ENCODE results near the gene CACNA2D1.

CACNA2D1 gene

DNA sequence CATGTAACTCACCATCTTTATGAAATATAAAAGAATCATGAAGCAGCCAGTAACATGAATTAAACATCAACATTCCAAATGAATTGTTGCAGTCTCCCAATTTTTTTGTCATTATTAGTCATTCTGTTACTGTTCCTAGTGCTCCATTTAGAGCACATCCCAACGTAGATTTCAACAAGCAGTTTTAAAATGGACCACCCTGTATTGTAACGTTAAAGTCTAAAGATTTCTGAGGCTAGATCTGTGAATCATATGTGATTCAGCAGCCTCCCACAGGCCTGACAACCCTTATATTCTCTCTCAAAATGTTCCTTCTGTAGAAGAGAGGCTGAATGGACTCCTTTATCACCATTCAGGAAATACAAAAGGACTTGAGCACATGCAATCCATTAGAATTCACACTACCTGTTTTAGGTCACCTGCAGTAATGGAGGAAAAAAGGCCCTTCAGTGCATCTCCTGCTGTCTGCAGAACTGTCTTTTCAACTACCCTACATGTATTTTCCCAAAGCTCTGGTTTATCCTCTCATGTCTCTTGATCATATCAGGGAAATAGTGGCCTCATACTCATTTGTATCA lies 81.4 kb downstream of the CACNA2D1 start:
- Histone ChIP-seq H3K23ac (ENCODE audit: low read length in 2 of 2) (no peak overlapping the region), H3K36me3 (ENCODE audit: control insufficient read depth in 1 of 2, insufficient read depth in 2 of 2, low read depth in 1 of 2, low read length in 2 of 2) (no peaks in the 10 kb centered on the region), H3K4ac (ENCODE audit: low read depth in 1 of 2, low read length in 2 of 2) (no peak overlapping the region), H2AK5ac (ENCODE audit: low read length, severe bottlenecking) (no peak overlapping the region), H3K9ac (ENCODE audit: low read length) (peak overlapping the region; percentile 43), H3K79me1 (replicated peaks; ENCODE audit: low read length, poor library complexity, severe bottlenecking) (peaks cover 2% of the 10 kb centered on the region), H4K91ac (ENCODE audit: low read length) (no peak overlapping the region), H3K18ac (ENCODE audit: low read depth in 1 of 2, low read length in 2 of 2) (no peak overlapping the region), H2BK12ac (ENCODE audit: low read length in 2 of 2) (no peak overlapping the region), H3K4me3 (ENCODE audit: insufficient read depth in 1 of 2, low read depth in 1 of 2, low read length in 2 of 2) (peak overlapping the region in 1 of 2 experiments; percentile 28), H3K14ac (ENCODE audit: low read length in 2 of 2) (no peak overlapping the region), H2BK120ac (ENCODE audit: low read depth, low read length) (no peak overlapping the region), H3K27ac (ENCODE audit: low read length, poor library complexity, severe bottlenecking) (no peak overlapping the region), H2BK15ac (ENCODE audit: low read depth, poor library complexity, severe bottlenecking) (no peak overlapping the region), H4K8ac (ENCODE audit: low read length) (no peak overlapping the region), H2BK5ac (ENCODE audit: low read depth, low read length, poor library complexity, severe bottlenecking) (no peak overlapping the region), H3K9me3 (ENCODE audit: control insufficient read depth, low read length) (no peaks in the 10 kb centered on the region), H3K27me3 (ENCODE audit: control insufficient read depth in 1 of 2, insufficient read depth in 1 of 2, low read length in 2 of 2) (no peaks in the 10 kb centered on the region), H3K4me2 (ENCODE audit: low read length, poor library complexity, severe bottlenecking) (no peak overlapping the region), H3K4me1 (ENCODE audit: control insufficient read depth, insufficient read depth, low read depth, low read length) (no peaks in the 10 kb centered on the region), H2AFZ (ENCODE audit: low read depth, low read length) (no peak overlapping the region)
- no peak for DNase-seq
- no CpG with 5 or more reads among the region's 2 CpGs for WGBS

- WGBS, result 14% methylated on average over 1 of the region's 2 CpGs
- no peak overlapping the region for H2AFZ ChIP-seq (ENCODE audit: low read depth, low read length)
- H3K79me1 ChIP-seq (replicated peaks; ENCODE audit: low read length, poor library complexity, severe bottlenecking), result peaks cover 2% of the 10 kb centered on the region
Measured at GRCh38 chr7:82360591-82361368, 82.8 kb downstream of the CACNA2D1 start.

DNA sequence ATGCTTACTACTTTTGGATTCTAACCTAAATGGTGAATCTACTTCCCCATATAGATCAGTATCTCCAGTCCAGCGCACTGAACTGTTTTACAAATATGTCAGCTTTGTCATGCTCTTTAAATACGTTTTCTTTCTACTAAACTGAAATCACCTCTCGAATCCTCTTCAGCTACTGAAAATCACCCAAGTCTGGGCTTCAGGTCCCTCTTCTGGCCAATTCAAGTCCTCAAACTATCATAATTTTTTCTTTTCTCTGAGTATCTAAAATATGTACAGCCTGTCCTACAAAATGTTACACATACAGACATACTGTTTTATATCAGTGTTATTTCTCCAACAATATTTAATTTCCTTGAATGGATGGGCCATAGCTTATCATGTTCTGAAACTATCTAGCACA lies 84.2 kb downstream of the CACNA2D1 start:
- H3K18ac ChIP-seq (ENCODE audit: low read depth in 1 of 2, low read length in 2 of 2), result no peak overlapping the region
- H3K79me1 ChIP-seq (replicated peaks; ENCODE audit: low read length, poor library complexity, severe bottlenecking), result peaks cover 4% of the 10 kb centered on the region
- no peak overlapping the region for H4K8ac ChIP-seq (ENCODE audit: low read length)
- H2BK120ac ChIP-seq (ENCODE audit: low read depth, low read length), result no peak overlapping the region
- H2BK15ac ChIP-seq (ENCODE audit: low read depth, poor library complexity, severe bottlenecking), result no peak overlapping the region
- no peaks in the 10 kb centered on the region for H3K4me1 ChIP-seq (ENCODE audit: control insufficient read depth, insufficient read depth, low read depth, low read length)
- H3K14ac ChIP-seq (ENCODE audit: low read length in 2 of 2), result no peak overlapping the region
- no peak overlapping the region for H3K9ac ChIP-seq (ENCODE audit: low read length)
- H2AFZ ChIP-seq (ENCODE audit: low read depth, low read length), result no peak overlapping the region
- no peak overlapping the region for H3K4me2 ChIP-seq (ENCODE audit: low read length, poor library complexity, severe bottlenecking)
- no peaks in the 10 kb centered on the region for H3K36me3 ChIP-seq (ENCODE audit: control insufficient read depth in 1 of 2, insufficient read depth in 2 of 2, low read depth in 1 of 2, low read length in 2 of 2)
- no peak overlapping the region for H3K27ac ChIP-seq (ENCODE audit: low read length, poor library complexity, severe bottlenecking)
- 94% methylated on average over 3 of the region's 3 CpGs for WGBS
- H3K23ac ChIP-seq (ENCODE audit: low read length in 2 of 2), result no peak overlapping the region
- no peak for DNase-seq
- H2AK5ac ChIP-seq (ENCODE audit: low read length, severe bottlenecking), result no peak overlapping the region
- no peaks in the 10 kb centered on the region for H3K27me3 ChIP-seq (ENCODE audit: control insufficient read depth in 1 of 2, insufficient read depth in 1 of 2, low read length in 2 of 2)
- no peaks in the 10 kb centered on the region for H3K9me3 ChIP-seq (ENCODE audit: control insufficient read depth, low read length)
- H4K91ac ChIP-seq (ENCODE audit: low read length), result no peak overlapping the region
- no peak overlapping the region for H2BK5ac ChIP-seq (ENCODE audit: low read depth, low read length, poor library complexity, severe bottlenecking)
- H2BK12ac ChIP-seq (ENCODE audit: low read length in 2 of 2), result no peak overlapping the region
- H3K4ac ChIP-seq (ENCODE audit: low read depth in 1 of 2, low read length in 2 of 2), result no peak overlapping the region
- no peak overlapping the region for H3K4me3 ChIP-seq (ENCODE audit: insufficient read depth in 1 of 2, low read depth in 1 of 2, low read length in 2 of 2)

More at GRCh38 chr7:82360591-82361368, 82.8 kb downstream of the CACNA2D1 start:
- Histone ChIP-seq H2BK120ac (ENCODE audit: low read depth, low read length) (no peak overlapping the region), H3K36me3 (ENCODE audit: control insufficient read depth in 1 of 2, insufficient read depth in 2 of 2, low read depth in 1 of 2, low read length in 2 of 2) (no peaks in the 10 kb centered on the region), H3K4me2 (ENCODE audit: low read length, poor library complexity, severe bottlenecking) (no peak overlapping the region), H3K4me1 (ENCODE audit: control insufficient read depth, insufficient read depth, low read depth, low read length) (no peaks in the 10 kb centered on the region), H3K14ac (ENCODE audit: low read length in 2 of 2) (no peak overlapping the region), H3K18ac (ENCODE audit: low read depth in 1 of 2, low read length in 2 of 2) (no peak overlapping the region), H2AK5ac (ENCODE audit: low read length, severe bottlenecking) (no peak overlapping the region), H2BK5ac (ENCODE audit: low read depth, low read length, poor library complexity, severe bottlenecking) (no peak overlapping the region), H3K4ac (ENCODE audit: low read depth in 1 of 2, low read length in 2 of 2) (no peak overlapping the region), H3K27ac (ENCODE audit: low read length, poor library complexity, severe bottlenecking) (no peak overlapping the region), H3K27me3 (ENCODE audit: control insufficient read depth in 1 of 2, insufficient read depth in 1 of 2, low read length in 2 of 2) (no peaks in the 10 kb centered on the region), H4K8ac (ENCODE audit: low read length) (no peak overlapping the region), H2BK12ac (ENCODE audit: low read length in 2 of 2) (no peak overlapping the region), H3K4me3 (ENCODE audit: insufficient read depth in 1 of 2, low read depth in 1 of 2, low read length in 2 of 2) (no peak overlapping the region), H3K9ac (ENCODE audit: low read length) (no peak overlapping the region), H4K91ac (ENCODE audit: low read length) (no peak overlapping the region), H2BK15ac (ENCODE audit: low read depth, poor library complexity, severe bottlenecking) (no peak overlapping the region), H3K23ac (ENCODE audit: low read length in 2 of 2) (no peak overlapping the region), H3K9me3 (ENCODE audit: control insufficient read depth, low read length) (no peaks in the 10 kb centered on the region)
- no peak for DNase-seq

DNA sequence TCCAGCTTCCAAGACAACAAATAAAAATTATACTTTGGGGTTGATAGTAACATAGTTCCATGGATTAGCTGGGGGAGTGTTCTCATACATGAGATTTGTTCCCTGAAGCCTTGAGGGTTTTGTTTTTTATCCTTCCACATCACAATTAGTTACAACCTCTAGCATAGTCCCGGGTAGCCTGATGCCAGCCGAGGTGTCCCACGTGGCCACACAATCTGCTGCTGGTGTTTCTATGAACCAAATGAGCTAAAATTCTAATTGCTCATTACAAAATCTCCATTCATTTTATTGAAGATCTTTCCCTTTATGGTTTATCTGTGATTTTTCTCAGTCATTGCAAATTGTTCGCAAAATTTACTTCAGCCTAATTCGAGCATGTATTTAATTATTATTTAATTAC lies 84.7 kb downstream of the CACNA2D1 start:
- H2BK120ac ChIP-seq (ENCODE audit: low read depth, low read length), result no peak overlapping the region
- no peak overlapping the region for H3K14ac ChIP-seq (ENCODE audit: low read length in 2 of 2)
- H3K23ac ChIP-seq (ENCODE audit: low read length in 2 of 2), result no peak overlapping the region
- no peak overlapping the region for H3K27ac ChIP-seq (ENCODE audit: low read length, poor library complexity, severe bottlenecking)
- H3K18ac ChIP-seq (ENCODE audit: low read depth in 1 of 2, low read length in 2 of 2), result no peak overlapping the region
- no peaks in the 10 kb centered on the region for H3K4me1 ChIP-seq (ENCODE audit: control insufficient read depth, insufficient read depth, low read depth, low read length)
- 95% methylated on average over 3 of the region's 5 CpGs for WGBS
- H4K8ac ChIP-seq (ENCODE audit: low read length), result no peak overlapping the region
- no peak overlapping the region for H3K4me3 ChIP-seq (ENCODE audit: insufficient read depth in 1 of 2, low read depth in 1 of 2, low read length in 2 of 2)
- no peak overlapping the region for H3K4ac ChIP-seq (ENCODE audit: low read depth in 1 of 2, low read length in 2 of 2)
- no peaks in the 10 kb centered on the region for H3K36me3 ChIP-seq (ENCODE audit: control insufficient read depth in 1 of 2, insufficient read depth in 2 of 2, low read depth in 1 of 2, low read length in 2 of 2)
- DNase-seq, result no peak
- no peak overlapping the region for H2AFZ ChIP-seq (ENCODE audit: low read depth, low read length)
- no peak overlapping the region for H2AK5ac ChIP-seq (ENCODE audit: low read length, severe bottlenecking)
- H3K9me3 ChIP-seq (ENCODE audit: control insufficient read depth, low read length), result no peaks in the 10 kb centered on the region
- H3K4me2 ChIP-seq (ENCODE audit: low read length, poor library complexity, severe bottlenecking), result no peak overlapping the region
- H3K9ac ChIP-seq (ENCODE audit: low read length), result no peak overlapping the region
- no peak overlapping the region for H2BK5ac ChIP-seq (ENCODE audit: low read depth, low read length, poor library complexity, severe bottlenecking)
- H4K91ac ChIP-seq (ENCODE audit: low read length), result no peak overlapping the region
- H3K79me1 ChIP-seq (replicated peaks; ENCODE audit: low read length, poor library complexity, severe bottlenecking), result peaks cover 2% of the 10 kb centered on the region
- no peaks in the 10 kb centered on the region for H3K27me3 ChIP-seq (ENCODE audit: control insufficient read depth in 1 of 2, insufficient read depth in 1 of 2, low read length in 2 of 2)
- no peak overlapping the region for H2BK12ac ChIP-seq (ENCODE audit: low read length in 2 of 2)
- no peak overlapping the region for H2BK15ac ChIP-seq (ENCODE audit: low read depth, poor library complexity, severe bottlenecking)
